Measurements from ENCODE around the gene TMEM141. TPM values are rescaled to one million over a fixed set of nuclear protein-coding genes. Genes with fewer than 3 reads are reported as not detected.

Gene TMEM141
- total and polyA plus RNA-seq, 10 of the 15 experiments (the other 5 are each of a cell fraction or from before 2014, with no cell fraction given): 7.8 to 48.6 (median 34.4) TPM

DNA sequence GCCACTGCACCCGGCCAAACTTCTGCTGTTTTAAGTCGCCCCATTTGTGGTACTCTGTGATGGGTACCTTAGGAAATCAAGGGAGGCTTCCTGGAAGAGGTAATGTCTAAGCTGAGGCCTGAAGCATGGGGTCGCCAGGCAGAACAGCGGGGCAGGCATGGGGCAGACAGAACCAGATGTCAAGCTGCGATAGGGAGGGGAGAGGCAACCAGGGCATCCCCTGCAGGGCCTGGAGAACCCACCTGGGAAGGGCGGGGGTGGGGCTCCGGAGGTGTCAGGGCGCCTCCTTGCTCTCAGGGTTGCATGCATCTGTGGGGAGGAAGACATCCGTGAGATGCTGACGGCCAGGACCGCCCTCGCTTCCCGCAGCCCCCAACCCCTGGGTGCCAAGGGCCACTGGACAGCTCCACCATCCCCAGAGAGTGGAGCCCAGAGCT lies 29.6 kb upstream of the TMEM141 start:
- Histone ChIP-seq H3K9me3 (replicated peaks; ENCODE audit: control insufficient read depth, insufficient read depth, low read length) (no peaks in the 10 kb centered on the region; the same call in 2 of the 3 replicates), H3K4me1 (ENCODE audit: control insufficient read depth, insufficient read depth, low read length) (peaks cover 11% of the 10 kb centered on the region), H3K36me3 (ENCODE audit: control insufficient read depth in 2 of 2, insufficient read depth in 2 of 2, low read length in 1 of 2) (no peaks in the 10 kb centered on the region), H3K9ac (ENCODE audit: control insufficient read depth, insufficient read depth, low read length) (no peak overlapping the region), H4K20me1 (ENCODE audit: control insufficient read depth, insufficient read depth) (no peaks in the 10 kb centered on the region), H3K4me2 (ENCODE audit: control insufficient read depth, insufficient read depth) (no peak overlapping the region), H3K79me2 (ENCODE audit: control insufficient read depth, insufficient read depth, low read length) (no peaks in the 10 kb centered on the region), H3K27ac (ENCODE audit: control insufficient read depth, insufficient read depth) (no peak overlapping the region), H3K27me3 (replicated peaks in 1 of 2; ENCODE audit: control insufficient read depth in 2 of 2, insufficient read depth in 2 of 2, low read length in 1 of 2) (no peaks in the 10 kb centered on the region), H3K4me3 (no peak overlapping the region), H2AFZ (ENCODE audit: control insufficient read depth, low read depth, low read length) (no peak overlapping the region)
- TF ChIP-seq, protein P1, sequence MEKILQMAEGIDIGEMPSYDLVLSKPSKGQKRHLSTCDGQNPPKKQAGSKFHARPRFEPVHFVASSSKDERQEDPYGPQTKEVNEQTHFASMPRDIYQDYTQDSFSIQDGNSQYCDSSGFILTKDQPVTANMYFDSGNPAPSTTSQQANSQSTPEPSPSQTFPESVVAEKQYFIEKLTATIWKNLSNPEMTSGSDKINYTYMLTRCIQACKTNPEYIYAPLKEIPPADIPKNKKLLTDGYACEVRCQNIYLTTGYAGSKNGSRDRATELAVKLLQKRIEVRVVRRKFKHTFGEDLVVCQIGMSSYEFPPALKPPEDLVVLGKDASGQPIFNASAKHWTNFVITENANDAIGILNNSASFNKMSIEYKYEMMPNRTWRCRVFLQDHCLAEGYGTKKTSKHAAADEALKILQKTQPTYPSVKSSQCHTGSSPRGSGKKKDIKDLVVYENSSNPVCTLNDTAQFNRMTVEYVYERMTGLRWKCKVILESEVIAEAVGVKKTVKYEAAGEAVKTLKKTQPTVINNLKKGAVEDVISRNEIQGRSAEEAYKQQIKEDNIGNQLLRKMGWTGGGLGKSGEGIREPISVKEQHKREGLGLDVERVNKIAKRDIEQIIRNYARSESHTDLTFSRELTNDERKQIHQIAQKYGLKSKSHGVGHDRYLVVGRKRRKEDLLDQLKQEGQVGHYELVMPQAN (conservative IDR thresholded peaks at IDR 0.05): no peak
- TF ChIP-seq SREBF2 (IDR thresholded peaks at IDR 0.05; ENCODE audit: low read length) (no peak), SUPT20H (IDR thresholded peaks at IDR 0.05; ENCODE audit: borderline replicate concordance, control insufficient read depth, low read depth, low read length) (no peak), FOXM1 (IDR thresholded peaks at IDR 0.05; ENCODE audit: low read depth, low read length) (no peak), MEF2A (IDR thresholded peaks at IDR 0.05; ENCODE audit: insufficient read depth, low read depth, low read length) (no peak), MYB (IDR thresholded peaks at IDR 0.05; ENCODE audit: borderline replicate concordance, low read depth, low read length) (no peak), CBFB (IDR thresholded peaks at IDR 0.05; ENCODE audit: low read depth) (no peak), POU2F2 (IDR thresholded peaks at IDR 0.05; ENCODE audit: borderline replicate concordance, low read depth, low read length) (no peak), ASH2L (IDR thresholded peaks at IDR 0.05; ENCODE audit: borderline replicate concordance, low read depth) (no peak), MTA2 (IDR thresholded peaks at IDR 0.05; ENCODE audit: low read depth) (no peak), RFX5 (IDR thresholded peaks at IDR 0.05; ENCODE audit: low read depth, low read length) (no peak), SIX5 (IDR thresholded peaks at IDR 0.05; ENCODE audit: low read depth, low read length, severe bottlenecking) (no peak), CREM (IDR thresholded peaks at IDR 0.05; ENCODE audit: low read depth) (no peak), HDAC6 (IDR thresholded peaks at IDR 0.05; ENCODE audit: unreplicated experiment) (no peak)
- TF ChIP-seq, protein P2, sequence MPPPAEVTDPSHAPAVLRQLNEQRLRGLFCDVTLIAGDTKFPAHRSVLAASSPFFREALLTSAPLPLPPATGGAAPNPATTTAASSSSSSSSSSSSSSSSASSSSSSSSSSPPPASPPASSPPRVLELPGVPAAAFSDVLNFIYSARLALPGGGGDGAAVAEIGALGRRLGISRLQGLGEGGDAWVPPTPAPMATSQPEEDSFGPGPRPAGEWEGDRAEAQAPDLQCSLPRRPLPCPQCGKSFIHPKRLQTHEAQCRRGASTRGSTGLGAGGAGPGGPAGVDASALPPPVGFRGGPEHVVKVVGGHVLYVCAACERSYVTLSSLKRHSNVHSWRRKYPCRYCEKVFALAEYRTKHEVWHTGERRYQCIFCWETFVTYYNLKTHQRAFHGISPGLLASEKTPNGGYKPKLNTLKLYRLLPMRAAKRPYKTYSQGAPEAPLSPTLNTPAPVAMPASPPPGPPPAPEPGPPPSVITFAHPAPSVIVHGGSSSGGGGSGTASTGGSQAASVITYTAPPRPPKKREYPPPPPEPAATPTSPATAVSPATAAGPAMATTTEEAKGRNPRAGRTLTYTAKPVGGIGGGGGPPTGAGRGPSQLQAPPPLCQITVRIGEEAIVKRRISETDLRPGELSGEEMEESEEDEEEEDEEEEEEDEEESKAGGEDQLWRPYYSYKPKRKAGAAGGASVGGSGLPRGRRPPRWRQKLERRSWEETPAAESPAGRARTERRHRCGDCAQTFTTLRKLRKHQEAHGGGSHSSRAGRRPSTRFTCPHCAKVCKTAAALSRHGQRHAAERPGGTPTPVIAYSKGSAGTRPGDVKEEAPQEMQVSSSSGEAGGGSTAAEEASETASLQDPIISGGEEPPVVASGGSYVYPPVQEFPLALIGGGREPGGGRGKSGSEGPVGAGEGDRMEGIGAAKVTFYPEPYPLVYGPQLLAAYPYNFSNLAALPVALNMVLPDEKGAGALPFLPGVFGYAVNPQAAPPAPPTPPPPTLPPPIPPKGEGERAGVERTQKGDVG (CRISPR knock-in tag; IDR thresholded peaks at IDR 0.05): no peak
- TF ChIP-seq, protein P3, sequence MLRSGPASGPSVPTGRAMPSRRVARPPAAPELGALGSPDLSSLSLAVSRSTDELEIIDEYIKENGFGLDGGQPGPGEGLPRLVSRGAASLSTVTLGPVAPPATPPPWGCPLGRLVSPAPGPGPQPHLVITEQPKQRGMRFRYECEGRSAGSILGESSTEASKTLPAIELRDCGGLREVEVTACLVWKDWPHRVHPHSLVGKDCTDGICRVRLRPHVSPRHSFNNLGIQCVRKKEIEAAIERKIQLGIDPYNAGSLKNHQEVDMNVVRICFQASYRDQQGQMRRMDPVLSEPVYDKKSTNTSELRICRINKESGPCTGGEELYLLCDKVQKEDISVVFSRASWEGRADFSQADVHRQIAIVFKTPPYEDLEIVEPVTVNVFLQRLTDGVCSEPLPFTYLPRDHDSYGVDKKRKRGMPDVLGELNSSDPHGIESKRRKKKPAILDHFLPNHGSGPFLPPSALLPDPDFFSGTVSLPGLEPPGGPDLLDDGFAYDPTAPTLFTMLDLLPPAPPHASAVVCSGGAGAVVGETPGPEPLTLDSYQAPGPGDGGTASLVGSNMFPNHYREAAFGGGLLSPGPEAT (IDR thresholded peaks at IDR 0.05; ENCODE audit: low read depth): no peak
- POLR2A ChIA-PET: interaction anchor here (0.6 to 1.4 kb wide), 2 partner anchors 16 to 357 kb away, joined by 3 to 5 read pairs; no protein-coding TSS in a partner anchor
- BruUV-seq (replicated peaks): no TSS peak
- FAIRE-seq: no peak
- in situ Hi-C loops (cut with MboI): no loop called here
- DNase-seq (ENCODE audit: low read depth, low spot score): no peak
- CTCF ChIA-PET: interaction anchor here (0.7 to 2.8 kb wide), 5 partner anchors 17 to 45 kb away, joined by 3 to 16 read pairs (median 3); no protein-coding TSS in a partner anchor
- RAD21 ChIA-PET (ENCODE audit: unreplicated experiment): no interaction called here
- SMC1A ChIA-PET (ENCODE audit: uncharacterized antibody, unreplicated experiment): no interaction called here
- intact Hi-C loops (cut with micrococcal nuclease; ENCODE audit: unreplicated experiment): no loop called here
- WGBS (ENCODE audit: insufficient coverage, insufficient replicate concordance, low lambda C conversion rate, missing lambda C conversion rate): 41% methylated on average over 8 of the region's 13 CpGs
- ATAC-seq: no peak
